Mucosa of descending colon (tissue), 3 donors: Measurements from ENCODE around the gene TBL1X. TPM values are rescaled to one million over a fixed set of nuclear protein-coding genes. Genes with fewer than 3 reads are reported as not detected.

ENCODE experiments used
- ATAC-seq: fragments of 200-7000 bp; cut with Tn5 transposase; one replicate; pipeline ENCODE4 v1.9.1; 2020; ENCODE audit warnings: mild to moderate bottlenecking, moderate library complexity
- DNase-seq, 3 donors: peaks; one replicate each; pipeline ENCODE4 v3.0.0-alpha.2; 2020
- H3K36me3 ChIP-seq: fragments of 200-600 bp; one replicate; pipeline ENCODE4 v1.8.0; 2021; ENCODE audit warnings: low read depth, mild to moderate bottlenecking
- H3K4me1 ChIP-seq: fragments of 200-600 bp; one replicate; pipeline ENCODE4 v1.8.0; 2021; ENCODE audit warnings: low read depth, mild to moderate bottlenecking
- H3K4me3 ChIP-seq: fragments of 200-600 bp; one replicate; pipeline ENCODE4 v1.8.0; 2021; ENCODE audit warnings: mild to moderate bottlenecking
- H3K9me3 ChIP-seq: fragments of 200-600 bp; one replicate; pipeline ENCODE4 v1.8.0; 2021; ENCODE audit warnings: mild to moderate bottlenecking
- CTCF ChIP-seq: fragments of 200-600 bp; IDR thresholded peaks from one replicate; pipeline ENCODE4 v1.8.0; 2022; ENCODE audit warnings: antibody characterized with exemption, mild to moderate bottlenecking
- intact Hi-C, 2 donors: fragments of 100-400 bp; cut with DNase I in 1 of 2; cut with micrococcal nuclease in 1 of 2; formaldehyde crosslinking; loops; one replicate each; pipeline versions ENCODE4 v1.11.0 to v1.11.1; 2022; cut with DNase I, micrococcal nuclease
- total RNA-seq, 3 donors: library from RNA; stranded (reverse); fragmentation: NEBNext Ultra II Directional in 2 of 3; extraction: Animal tissue kit (Norgen Biotek cat#: 25700) in 2 of 3; gene quantifications; one replicate each; pipeline versions ENCODE4 v1.2.1 to v1.2.4, GENCODE V29; 2021 to 2023
- donor health status: DM: no; HTN: no; CAD: no; lungs with moderate emphysema.
- donor health status: DM: no; HTN: no; CAD: no.
- donor health status: DM: no; HTN: yes; CAD: no.

TBL1X gene
- total RNA-seq, 3 donors from 2014 or later, result 12.1 to 26.6 (median 16.3) TPM

GRCh38 chrX:9785944-9786797 lies 321.3 kb downstream of the TBL1X start, which contains the start of gene SHROOM2:
Gene SHROOM2, plus strand, starts transcription at chrX:9786429. Its CDS starts 117 bp downstream, at chrX:9786546.
- intact Hi-C loops, result no loop called here

GRCh38 chrX:9786798-9787635 lies 322.2 kb downstream of the TBL1X start:
- no peaks in the 10 kb centered on the region for H3K9me3 ChIP-seq
- peak; percentile 30 for ATAC-seq
- H3K4me3 ChIP-seq, result peak overlapping the region; percentile 24
- intact Hi-C loops, result no loop called here
- TF ChIP-seq CTCF, result no peak
- H3K36me3 ChIP-seq, result no peaks in the 10 kb centered on the region
- H3K4me1 ChIP-seq, result no peaks in the 10 kb centered on the region
- peak in 1 of 3 donors; percentile 44 for DNase-seq

More at GRCh38 chrX:9785944-9786797, 321.3 kb downstream of the TBL1X start, which contains the start of gene SHROOM2:
- Histone ChIP-seq H3K4me3 (peak within 1 kb of the TSS; percentile 24), H3K4me1 (no peaks in the 10 kb centered on the region), H3K36me3 (no peaks in the 10 kb centered on the region), H3K9me3 (no peaks in the 10 kb centered on the region)
- no peak for TF ChIP-seq CTCF
- DNase-seq, result peak in 2 of 3 donors; percentile 30 to 57
- ATAC-seq, result peak; percentile 53

GRCh38 chrX:9788911-9789310 lies 324.1 kb downstream of the TBL1X start:
- H3K4me3 ChIP-seq, result no peak overlapping the region
- H3K9me3 ChIP-seq, result no peaks in the 10 kb centered on the region
- no peaks in the 10 kb centered on the region for H3K4me1 ChIP-seq
- no peaks in the 10 kb centered on the region for H3K36me3 ChIP-seq
- intact Hi-C loops, result no loop called here
- no peak for TF ChIP-seq CTCF
- no peak for DNase-seq
- ATAC-seq, result peak; percentile 22

GRCh38 chrX:9789555-9789954 lies 324.7 kb downstream of the TBL1X start:
- no peak for ATAC-seq
- DNase-seq, result no peak
- intact Hi-C loops, result no loop called here
- Histone ChIP-seq H3K4me3 (no peak overlapping the region), H3K4me1 (no peaks in the 10 kb centered on the region), H3K36me3 (no peaks in the 10 kb centered on the region), H3K9me3 (no peaks in the 10 kb centered on the region)
- TF ChIP-seq CTCF, result no peak
